Keratinocyte (primary cell): ENCODE measurements around the gene CEPT1. TPM values are rescaled to one million over a fixed set of nuclear protein-coding genes. Genes with fewer than 3 reads are reported as not detected.
A peak's percentile ranks its signal among the peaks of the same experiment; 100 is the strongest.

ENCODE experiments used
- DNase-seq: peaks from one replicate; pipeline ENCODE4 v3.0.0-alpha.2; 2011; ENCODE audit warnings: low read depth, missing footprints, low spot score
- FAIRE-seq: peaks from 2 replicates; lab custom pipeline; 2011; peaks lifted over from hg19 to GRCh38; lab: Jason Lieb, UNC
- H2AFZ ChIP-seq: 2 replicates; pipeline ENCODE4 v1.6.0; 2012; ENCODE audit warnings: low read length, control low read depth, inconsistent platforms; ENCODE audit not compliant: control insufficient read depth
- H3K27ac ChIP-seq: 2 replicates; pipeline ENCODE4 v1.5.1; 2011; ENCODE audit warnings: low read length; ENCODE audit not compliant: control insufficient read depth, insufficient read depth
- H3K27me3 ChIP-seq: 3 replicates; pipeline ENCODE4 v1.6.0; 2011; ENCODE audit warnings: low read length; ENCODE audit not compliant: control insufficient read depth, insufficient read depth; ENCODE audit errors: extremely low read depth
- H3K36me3 ChIP-seq, 2 experiments: 2 replicates in 1 of 2; 3 replicates in 1 of 2; pipeline ENCODE4 v1.5.1; 2011; ENCODE audit warnings: low read length in 2 of 2, mild to moderate bottlenecking in 1 of 2; ENCODE audit not compliant: control insufficient read depth in 2 of 2, insufficient read depth in 2 of 2; ENCODE audit errors: extremely low read depth in 1 of 2
- H3K4me1 ChIP-seq: 3 replicates; pipeline ENCODE4 v1.5.1; 2011; ENCODE audit warnings: low read length; ENCODE audit not compliant: control insufficient read depth, insufficient read depth; ENCODE audit errors: extremely low read depth
- H3K4me2 ChIP-seq: 3 replicates; pipeline ENCODE4 v1.6.0; 2011; ENCODE audit warnings: low read depth, low read length; ENCODE audit not compliant: control insufficient read depth, insufficient read depth; ENCODE audit errors: extremely low read depth
- H3K4me3 ChIP-seq, 3 experiments: fragments of 200-600 bp in 1 of 3; sonication (generic) in 1 of 3; 2 replicates in 2 of 3; 3 replicates in 1 of 3; pipeline ENCODE4 v1.5.1; 2011 to 2016; ENCODE audit warnings: low read length in 3 of 3, mild to moderate bottlenecking in 3 of 3, control low read depth in 2 of 3, inconsistent platforms in 1 of 3, low read depth in 1 of 3, mixed read lengths in 1 of 3, mixed run types in 1 of 3, moderate library complexity in 1 of 3; ENCODE audit not compliant: control insufficient read depth in 2 of 3, insufficient read depth in 2 of 3; ENCODE audit errors: extremely low read depth in 1 of 3
- H3K79me2 ChIP-seq: 2 replicates; pipeline ENCODE4 v1.6.0; 2012; ENCODE audit warnings: low read length; ENCODE audit not compliant: control insufficient read depth, insufficient read depth
- H3K9ac ChIP-seq: 3 replicates; pipeline ENCODE4 v1.6.0; 2011; ENCODE audit warnings: low read length; ENCODE audit not compliant: control insufficient read depth, insufficient read depth; ENCODE audit errors: extremely low read depth
- H3K9me1 ChIP-seq: 3 replicates; pipeline ENCODE4 v1.6.0; 2011; ENCODE audit warnings: low read length; ENCODE audit not compliant: control insufficient read depth, insufficient read depth; ENCODE audit errors: extremely low read depth
- H3K9me3 ChIP-seq: 2 replicates; pipeline ENCODE4 v1.5.1; 2012; ENCODE audit warnings: low read depth, low read length; ENCODE audit not compliant: control insufficient read depth
- H4K20me1 ChIP-seq: 3 replicates; pipeline ENCODE4 v1.6.0; 2011; ENCODE audit warnings: low read length; ENCODE audit not compliant: control insufficient read depth, insufficient read depth; ENCODE audit errors: extremely low read depth
- CTCF ChIP-seq, 3 experiments: IDR thresholded peaks in 1 of 3; conservative IDR thresholded peaks in 1 of 3; optimal IDR thresholded peaks in 1 of 3; 2 replicates in 2 of 3; 3 replicates in 1 of 3; pipeline versions ENCODE3 to v1.5.1; 2011; ENCODE audit warnings: low read length in 3 of 3, mild to moderate bottlenecking in 3 of 3, moderate library complexity in 2 of 3, control low read depth in 1 of 3, inconsistent platforms in 1 of 3; ENCODE audit not compliant: insufficient read depth in 2 of 3; ENCODE audit errors: extremely low read depth in 1 of 3
- EZH2 ChIP-seq: IDR thresholded peaks from one replicate; pipeline ENCODE4 v1.6.1; 2012; ENCODE audit warnings: inconsistent platforms, mild to moderate bottlenecking, low read length, moderate library complexity
- dilution Hi-C: fragments of 300-500 bp; cut with MboI; formaldehyde crosslinking; loops from one replicate; pipeline ENCODE4 v1.7.0; 2020; ENCODE audit warnings: low sequenced_read_pairs; ENCODE audit not compliant: extremely low pct_ligation_motif_present
- polyA plus RNA-seq, 5 experiments: library from polyadenylated mRNA; depleted of rRNA in 3 of 5; stranded (reverse) in 3 of 5; stranded (forward) in 1 of 5; unstranded in 1 of 5; fragments of >200 nt; gene quantifications; 1 replicate in 1 of 5; 2 replicates in 3 of 5; 3 replicates in 1 of 5; pipeline versions ENCODE4 v1.2.1 to v1.2.3, GENCODE V29; 2011 to 2012; ENCODE audit warnings: missing spikeins in 2 of 5, low read depth in 1 of 5, low replicate concordance in 1 of 5

The CEPT1 gene
- polyA plus RNA-seq, 1 donor (not counting 4 experiments of a cell fraction or from before 2014, with no cell fraction given): 65.2 TPM

- Histone ChIP-seq H3K27ac (no peak overlapping the region), H3K4me3 (no peak overlapping the region), H3K9me1 (no peaks in the 10 kb centered on the region), H3K36me3 (peaks cover 1 to 4% of the 10 kb centered on the region in 2 experiments), H2AFZ (no peak overlapping the region), H4K20me1 (no peaks in the 10 kb centered on the region), H3K27me3 (no peaks in the 10 kb centered on the region), H3K9ac (no peak overlapping the region), H3K79me2 (peaks cover 89% of the 10 kb centered on the region), H3K9me3 (no peaks in the 10 kb centered on the region), H3K4me1 (no peaks in the 10 kb centered on the region), H3K4me2 (no peak overlapping the region)
- dilution Hi-C loops: no loop called here
- DNase-seq (no peak), FAIRE-seq (no peak)
- TF ChIP-seq CTCF (optimal IDR thresholded peaks at IDR 0.05 in 1 of 3, IDR thresholded peaks at IDR 0.05 in 1 of 3, conservative IDR thresholded peaks at IDR 0.05 in 1 of 3; ENCODE audit: extremely low read depth in 1 of 3, insufficient read depth in 2 of 3, low read length in 3 of 3): no peak
- TF ChIP-seq EZH2: no peak
Measured at GRCh38 chr1:111154021-111154999, 14.3 kb downstream of the CEPT1 start.

- dilution Hi-C loops: no loop called here
- peaks cover 4 to 6% of the 10 kb centered on the region in 2 experiments for H3K36me3 ChIP-seq
- H3K27ac ChIP-seq: no peak overlapping the region
- H3K4me2 ChIP-seq: no peak overlapping the region
- H3K4me3 ChIP-seq: no peak overlapping the region
- FAIRE-seq (peak; percentile 13), DNase-seq (no peak)
- H3K79me2 ChIP-seq: peaks cover 63% of the 10 kb centered on the region
- no peaks in the 10 kb centered on the region for H3K9me3 ChIP-seq
- H3K9me1 ChIP-seq: no peaks in the 10 kb centered on the region
- no peaks in the 10 kb centered on the region for H3K4me1 ChIP-seq
- TF ChIP-seq EZH2 (no peak), CTCF (optimal IDR thresholded peaks at IDR 0.05 in 1 of 3, IDR thresholded peaks at IDR 0.05 in 1 of 3, conservative IDR thresholded peaks at IDR 0.05 in 1 of 3; ENCODE audit: extremely low read depth in 1 of 3, insufficient read depth in 2 of 3, low read length in 3 of 3) (no peak)
- H4K20me1 ChIP-seq: no peaks in the 10 kb centered on the region
- H3K9ac ChIP-seq: no peak overlapping the region
- no peak overlapping the region for H2AFZ ChIP-seq
- H3K27me3 ChIP-seq: no peaks in the 10 kb centered on the region
Measured at GRCh38 chr1:111157431-111157830, 17.4 kb downstream of the CEPT1 start.
